ENCODE data around the gene LRRC10. TPM values are rescaled to one million over a fixed set of nuclear protein-coding genes. Genes with fewer than 3 reads are reported as not detected.

Gene LRRC10
- total RNA-seq, 2 donors from 2014 or later = not detected

DNA sequence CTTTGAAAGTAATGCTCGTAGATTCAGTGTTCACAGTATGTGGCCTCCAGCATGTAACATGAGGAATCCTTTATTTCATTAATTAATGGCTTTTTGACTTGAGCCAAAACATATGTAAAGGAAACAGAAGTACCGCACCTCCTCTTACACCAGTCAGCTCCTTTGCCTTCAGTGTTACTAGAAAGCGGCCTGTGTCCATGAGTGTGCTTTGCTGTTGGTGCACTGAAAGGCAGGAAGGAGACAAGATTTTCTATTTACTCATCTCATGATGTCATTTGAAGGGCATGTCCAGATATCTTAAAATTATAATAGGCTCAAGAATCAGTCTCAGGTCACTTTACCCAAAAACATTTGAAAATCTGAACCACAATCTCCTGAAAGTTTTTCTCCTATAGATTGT lies 35.4 kb downstream of the LRRC10 start:
- Histone ChIP-seq H3K36me3 (peaks cover 9% of the 10 kb centered on the region), H3K27me3 (no peaks in the 10 kb centered on the region)

DNA sequence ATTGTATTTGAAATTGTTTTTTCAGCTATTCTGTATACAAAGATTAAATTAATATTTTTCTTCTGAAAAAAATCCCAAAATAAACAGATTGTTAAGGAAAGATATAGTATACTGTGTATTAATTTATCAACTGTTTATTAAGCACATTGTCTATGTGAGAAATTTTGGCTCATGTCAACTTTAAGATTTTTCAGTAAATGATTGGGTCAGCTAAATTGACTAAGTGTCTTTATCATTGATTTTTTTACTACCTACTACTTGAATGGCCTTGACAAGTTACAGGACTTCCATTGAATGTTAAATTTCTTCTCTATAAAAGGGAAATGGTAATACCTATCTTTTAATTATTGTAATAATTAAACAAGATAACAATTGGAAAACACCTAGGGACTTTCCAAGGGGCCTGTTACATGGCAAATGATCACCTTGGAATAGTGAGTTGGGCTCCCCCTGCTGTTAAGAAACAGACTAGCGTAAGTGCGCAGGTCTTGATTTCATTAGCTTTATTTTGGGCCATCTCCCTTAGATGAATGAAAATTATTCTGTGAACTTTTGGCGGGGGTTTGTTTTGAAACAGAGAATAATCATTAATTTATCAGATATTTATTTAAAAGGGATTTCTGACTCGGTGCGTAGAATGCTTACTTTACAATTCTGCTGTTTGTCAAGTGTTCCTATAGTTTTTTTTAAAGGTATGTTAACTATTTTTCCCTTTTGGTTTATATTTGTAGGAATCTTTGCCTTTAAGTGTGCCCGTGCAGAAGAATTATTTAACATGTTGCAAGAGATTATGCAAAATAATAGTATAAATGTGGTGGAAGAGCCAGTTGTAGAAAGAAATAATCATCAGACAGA lies 39.9 kb downstream of the LRRC10 start:
- peak; percentile 58 for DNase-seq
- H3K4me3 ChIP-seq = no peak overlapping the region
- H3K9ac ChIP-seq (ENCODE audit: low read depth in 2 of 2, low read length in 2 of 2) = no peak overlapping the region
- intact Hi-C loops (cut with DNase I) = loop anchor here (5.0 kb wide), 3 partner anchors 98 to 278 kb away; partner anchors contain the start of gene FRS2
- TF ChIP-seq CTCF (IDR thresholded peaks at IDR 0.05) = peak; percentile 82
- H3K4me1 ChIP-seq = no peaks in the 10 kb centered on the region
- no peak overlapping the region for H3K27ac ChIP-seq
- H3K36me3 ChIP-seq = peaks cover 9% of the 10 kb centered on the region
- no peaks in the 10 kb centered on the region for H3K9me3 ChIP-seq
- no peaks in the 10 kb centered on the region for H3K27me3 ChIP-seq

More for the DNA sequence above, 35.4 kb downstream of the LRRC10 start:
- no peak for DNase-seq
- Histone ChIP-seq H3K9me3 (no peaks in the 10 kb centered on the region), H3K27ac (no peak overlapping the region), H3K9ac (ENCODE audit: low read depth in 2 of 2, low read length in 2 of 2) (no peak overlapping the region), H3K4me1 (no peaks in the 10 kb centered on the region), H3K4me3 (no peak overlapping the region)
- intact Hi-C loops (cut with DNase I) = no loop called here
- no peak for TF ChIP-seq CTCF (IDR thresholded peaks at IDR 0.05)

- no peak overlapping the region for H3K4me3 ChIP-seq
- intact Hi-C loops (cut with DNase I) = loop anchor here (5.0 kb wide), 3 partner anchors 98 to 278 kb away; partner anchors contain the start of gene FRS2
- no peak overlapping the region for H3K9ac ChIP-seq (ENCODE audit: low read depth in 2 of 2, low read length in 2 of 2)
- H3K4me1 ChIP-seq = no peaks in the 10 kb centered on the region
- H3K27me3 ChIP-seq = no peaks in the 10 kb centered on the region
- peaks cover 9% of the 10 kb centered on the region for H3K36me3 ChIP-seq
- no peaks in the 10 kb centered on the region for H3K9me3 ChIP-seq
- no peak overlapping the region for H3K27ac ChIP-seq
- DNase-seq = no peak
- TF ChIP-seq CTCF (IDR thresholded peaks at IDR 0.05) = no peak
These were observed 40.6 kb downstream of the LRRC10 start for GRCh38 chr12:69570000-69570516.

GRCh38 chr12:69569236-69569635 lies 41.5 kb downstream of the LRRC10 start:
- peaks cover 9% of the 10 kb centered on the region for H3K36me3 ChIP-seq
- no peak overlapping the region for H3K4me3 ChIP-seq
- H3K9me3 ChIP-seq = no peaks in the 10 kb centered on the region
- intact Hi-C loops (cut with DNase I) = no loop called here
- no peak for DNase-seq
- no peak overlapping the region for H3K9ac ChIP-seq (ENCODE audit: low read depth in 2 of 2, low read length in 2 of 2)
- H3K27ac ChIP-seq = no peak overlapping the region
- H3K4me1 ChIP-seq = no peaks in the 10 kb centered on the region
- no peaks in the 10 kb centered on the region for H3K27me3 ChIP-seq
- TF ChIP-seq CTCF (IDR thresholded peaks at IDR 0.05) = no peak

GRCh38 chr12:69566603-69567002 lies 44.1 kb downstream of the LRRC10 start:
- H3K9ac ChIP-seq (ENCODE audit: low read depth in 2 of 2, low read length in 2 of 2) = no peak overlapping the region
- DNase-seq = no peak
- no peaks in the 10 kb centered on the region for H3K9me3 ChIP-seq
- H3K4me1 ChIP-seq = no peaks in the 10 kb centered on the region
- TF ChIP-seq CTCF (IDR thresholded peaks at IDR 0.05) = no peak
- H3K27ac ChIP-seq = no peak overlapping the region
- H3K27me3 ChIP-seq = no peaks in the 10 kb centered on the region
- intact Hi-C loops (cut with DNase I) = no loop called here
- no peak overlapping the region for H3K4me3 ChIP-seq
- peaks cover 3% of the 10 kb centered on the region for H3K36me3 ChIP-seq
